Heart left ventricle (tissue), 13 donors: ENCODE results near the gene CSMD2.

ENCODE experiments used
- CTCF ChIP-seq, 12 donors: fragments of 200-600 bp; sonication (generic) in 4 of 12; IDR thresholded peaks; one replicate each; pipeline versions ENCODE4 v1.5.0 to v1.8.0; 2018 to 2022; ENCODE audit warnings: antibody characterized with exemption in 12 of 12, mild to moderate bottlenecking in 5 of 12
- POLR2A ChIP-seq, 2 donors: fragments of 450-650 bp; IDR thresholded peaks; one replicate each; pipeline ENCODE4 v1.6.1; 2017; ENCODE audit warnings: antibody characterized with exemption in 2 of 2, mild to moderate bottlenecking in 2 of 2, moderate library complexity in 2 of 2
- donor health status: ischemic (EF 13 %, LVEDD 7.1; RV severe dilation, severe dysfunction).
- donor health status: DM: no; HTN: yes; CAD: no.
- donor health status: DM: no; HTN: no; CAD: no.
- donor health status: ischemic (EF 25% LVEDD 6.9; RV normal size, moderate dysfunction).
- donor health status: ischemic (EF 25% LVEDD 5.7; RV mildly dilated, moderate dysfunction).
- donor health status: ischemic (EF 35%, LVEDD 5.7; RV mildly dilated, moderate dysfunction).
- donor health status: nonischemic (EF 11% LVEDD 7.7; RV severe dilation, severe dysfunction).
- donor health status: DM: yes; HTN: yes; CAD: no.
- donor health status: PGD.
- donor health status: ischemic (EF 29% LVEDD 5.4; RV normal size, mild dysfunction).
- donor health status: nonischemic (EF 23%, LVEDD 6.1; RV moderate dilation, normal function).

- TF ChIP-seq CTCF (IDR thresholded peaks at IDR 0.05), result no peak
- no peak for TF ChIP-seq POLR2A (IDR thresholded peaks at IDR 0.05)
Measured at GRCh38 chr1:34100332-34100731, 64.7 kb downstream of the CSMD2 start.
